ENCODE results near the gene ACKR2.

DNA sequence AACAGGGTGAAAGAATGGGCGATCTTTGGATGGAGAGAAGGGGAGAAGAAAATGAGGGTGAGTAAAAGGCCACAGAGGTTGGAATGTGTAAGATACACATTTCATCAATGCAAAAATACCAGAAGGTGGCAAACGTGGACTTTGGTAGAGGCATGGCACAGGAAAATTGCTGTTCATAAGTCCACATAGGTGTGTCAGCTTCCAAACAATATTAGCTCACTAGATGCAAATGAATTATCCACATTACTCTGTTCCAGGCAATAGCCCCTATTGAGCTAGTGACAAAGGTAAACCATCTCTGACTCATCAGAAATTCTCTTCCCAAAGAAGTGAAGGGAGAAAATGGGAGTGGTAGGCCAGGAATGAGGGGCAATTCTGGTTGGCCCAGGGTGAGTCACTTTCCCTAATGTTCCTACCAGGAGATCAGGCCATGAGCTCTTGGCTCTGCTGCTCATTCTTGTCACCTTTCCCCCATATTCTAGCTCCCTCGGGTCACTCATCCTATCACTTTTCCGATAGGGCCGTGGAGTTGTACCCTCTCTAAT lies 19.9 kb downstream of the ACKR2 start:
- TF ChIP-seq CTCF (IDR thresholded peaks at IDR 0.05) (no peak), ZFX (IDR thresholded peaks at IDR 0.05; ENCODE audit: borderline replicate concordance) (no peak)
